Neural progenitor cell (in vitro differentiated cells): ENCODE results near the gene GOLGA8J. TPM values are rescaled to one million over a fixed set of nuclear protein-coding genes. Genes with fewer than 3 reads are reported as not detected.
"Not testable (repeated sequence)": the region's sequence is repeated elsewhere in the genome, so short reads cannot be mapped to it uniquely, and the experiment has no call there.

Experiments used
- DNase-seq: peaks from one replicate; pipeline ENCODE4 v3.0.0-alpha.2; 2016; ENCODE audit warnings: low spot score
- H2AFZ ChIP-seq: fragments of 200-600 bp; sonication (generic); replicated peaks from 2 replicates; pipeline ENCODE4 v1.6.1; 2016; ENCODE audit warnings: antibody characterized with exemption
- H3F3A ChIP-seq: fragments of 200-600 bp; sonication (generic); 2 replicates; pipeline ENCODE4 v1.6.1; 2016; ENCODE audit warnings: antibody characterized with exemption, low read depth
- H3K27ac ChIP-seq: fragments of 200-600 bp; sonication (generic); 2 replicates; pipeline ENCODE4 v1.5.1; 2016; ENCODE audit warnings: mild to moderate bottlenecking
- H3K27me3 ChIP-seq: fragments of 200-600 bp; sonication (generic); 2 replicates; pipeline ENCODE4 v1.6.1; 2016; ENCODE audit warnings: mild to moderate bottlenecking, moderate library complexity
- H3K36me3 ChIP-seq: fragments of 200-600 bp; sonication (generic); 2 replicates; pipeline ENCODE4 v1.5.1; 2016
- H3K4me1 ChIP-seq: fragments of 200-600 bp; sonication (generic); 2 replicates; pipeline ENCODE4 v1.6.1; 2016; ENCODE audit warnings: mixed run types
- H3K4me2 ChIP-seq: fragments of 200-600 bp; sonication (generic); 2 replicates; pipeline ENCODE4 v1.6.1; 2016
- H3K4me3 ChIP-seq: fragments of 200-600 bp; sonication (generic); 2 replicates; pipeline ENCODE4 v1.5.1; 2016
- H3K79me2 ChIP-seq: fragments of 200-600 bp; sonication (generic); 2 replicates; pipeline ENCODE4 v1.6.1; 2016; ENCODE audit warnings: low read depth
- H3K9ac ChIP-seq: fragments of 200-600 bp; sonication (generic); 2 replicates; pipeline ENCODE4 v1.6.1; 2016
- H3K9me3 ChIP-seq: fragments of 200-600 bp; sonication (generic); 2 replicates; pipeline ENCODE4 v1.5.1; 2016; ENCODE audit warnings: low read depth
- H4K20me1 ChIP-seq: fragments of 200-600 bp; sonication (generic); 2 replicates; pipeline ENCODE4 v1.6.1; 2016; ENCODE audit warnings: low read depth
- H3K27ac Mint-ChIP-seq: 3 replicates; pipeline ENCODE4 v1.8.0; 2021; ENCODE audit warnings: mixed read lengths
- H3K27me3 Mint-ChIP-seq: 2 replicates; pipeline ENCODE4 v1.8.0; 2022; ENCODE audit warnings: low read depth, mild to moderate bottlenecking, inconsistent platforms, moderate library complexity, mixed read lengths; ENCODE audit not compliant: insufficient read depth
- H3K36me3 Mint-ChIP-seq: 3 replicates; pipeline ENCODE4 v1.8.0; 2021; ENCODE audit warnings: mixed read lengths
- H3K4me1 Mint-ChIP-seq: 3 replicates; pipeline ENCODE4 v1.8.0; 2021; ENCODE audit warnings: mixed read lengths
- H3K4me3 Mint-ChIP-seq: 3 replicates; pipeline ENCODE4 v1.8.0; 2021; ENCODE audit warnings: mild to moderate bottlenecking, moderate library complexity, mixed read lengths
- H3K9me3 Mint-ChIP-seq: 3 replicates; pipeline ENCODE4 v1.8.0; 2020; ENCODE audit warnings: mixed read lengths
- EZH2 ChIP-seq: fragments of 200-600 bp; sonication (generic); IDR thresholded peaks from 2 replicates; pipeline ENCODE4 v1.6.1; 2017; ENCODE audit warnings: antibody characterized with exemption, mild to moderate bottlenecking, moderate library complexity
- EZH2phosphoT487 ChIP-seq: fragments of 200-600 bp; sonication (generic); IDR thresholded peaks from 2 replicates; pipeline ENCODE4 v1.6.1; 2017; ENCODE audit warnings: antibody characterized with exemption
- total RNA-seq: library from RNA; depleted of rRNA; stranded (reverse); fragments of >200 nt; gene quantifications from 2 replicates; pipeline ENCODE4 v1.2.3, GENCODE V29; 2015; ENCODE audit warnings: low replicate concordance
- TF ChIP-seq, protein P1 (sequence below): fragments of 200-600 bp; sonication (generic); IDR thresholded peaks from 2 replicates; pipeline ENCODE4 v1.5.1; 2017; ENCODE audit warnings: antibody characterized with exemption, mild to moderate bottlenecking

Gene GOLGA8J, protein sequence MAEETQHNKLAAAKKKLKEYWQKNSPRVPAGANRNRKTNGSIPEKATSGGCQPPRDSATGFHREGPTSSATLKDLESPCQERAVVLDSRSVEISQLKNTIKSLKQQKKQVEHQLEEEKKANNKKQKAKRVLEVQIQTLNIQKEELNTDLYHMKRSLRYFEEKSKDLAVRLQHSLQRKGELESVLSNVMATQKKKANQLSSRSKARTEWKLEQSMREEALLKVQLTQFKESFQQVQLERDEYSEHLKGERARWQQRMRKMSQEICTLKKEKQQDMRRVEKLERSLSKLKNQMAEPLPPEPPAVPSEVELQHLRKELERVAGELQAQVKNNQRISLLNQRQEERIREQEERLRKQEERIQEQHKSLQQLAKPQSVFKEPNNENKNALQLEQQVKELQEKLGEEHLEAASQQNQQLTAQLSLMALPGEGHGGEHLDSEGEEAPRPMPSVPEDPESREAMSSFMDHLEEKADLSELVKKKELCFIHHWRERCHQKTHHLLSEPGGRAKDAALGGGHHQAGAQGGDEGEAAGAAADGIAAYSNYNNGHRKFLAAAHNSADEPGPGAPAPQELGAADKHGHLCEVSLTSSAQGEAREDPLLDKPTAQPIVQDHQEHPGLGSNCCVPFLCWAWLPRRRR
- total RNA-seq: not detected in 2 replicates

DNA sequence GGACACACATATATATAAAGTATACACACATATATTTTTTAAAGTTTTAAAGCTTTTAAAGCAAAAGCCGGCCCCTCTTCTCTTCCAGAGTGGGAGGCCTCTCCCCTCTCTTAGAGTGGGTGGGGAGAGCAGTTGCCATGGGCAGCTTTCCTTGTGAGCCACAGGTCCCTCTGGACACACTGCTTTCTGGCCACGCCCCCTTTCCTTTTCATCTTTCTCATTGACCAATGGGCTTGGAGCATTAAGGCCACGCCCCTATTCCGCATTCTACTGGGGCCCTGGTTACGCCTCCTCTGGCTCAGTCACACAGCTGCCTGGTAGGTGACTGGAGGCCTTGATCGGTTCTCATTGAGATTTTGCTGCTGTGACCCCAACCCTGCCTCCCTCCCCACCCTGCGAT is at the start of gene GOLGA8J:
GOLGA8J (plus strand) TSS at position 301 of the 400 bp plus-strand sequence; CDS start at position 399, 98 bp downstream.
- H3K27ac Mint-ChIP-seq, H3K4me1 Mint-ChIP-seq, H3K4me3 Mint-ChIP-seq: not testable (repeated sequence)

DNA sequence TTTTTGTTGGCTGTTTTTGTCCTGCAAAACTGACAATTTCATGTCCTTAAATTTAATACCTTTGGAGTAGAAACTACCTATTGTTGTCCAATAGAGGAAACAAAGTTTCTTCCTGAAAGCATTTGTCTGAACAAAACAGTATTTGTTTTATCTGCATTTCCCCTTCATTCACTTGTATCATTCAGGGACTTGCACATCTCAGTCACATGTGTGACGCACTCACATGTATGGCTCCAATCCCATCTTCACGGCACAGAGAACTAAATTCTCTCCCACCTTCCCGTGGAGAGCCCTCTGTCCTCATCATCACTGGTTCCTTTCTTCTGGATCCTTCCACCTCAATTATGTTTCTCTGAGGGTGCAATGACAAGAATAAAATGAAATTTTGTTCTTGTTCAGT is 49.5 kb upstream of the GOLGA8J start:
- TF ChIP-seq EZH2phosphoT487 (no peak), EZH2 (no peak)
- TF ChIP-seq, protein P1, sequence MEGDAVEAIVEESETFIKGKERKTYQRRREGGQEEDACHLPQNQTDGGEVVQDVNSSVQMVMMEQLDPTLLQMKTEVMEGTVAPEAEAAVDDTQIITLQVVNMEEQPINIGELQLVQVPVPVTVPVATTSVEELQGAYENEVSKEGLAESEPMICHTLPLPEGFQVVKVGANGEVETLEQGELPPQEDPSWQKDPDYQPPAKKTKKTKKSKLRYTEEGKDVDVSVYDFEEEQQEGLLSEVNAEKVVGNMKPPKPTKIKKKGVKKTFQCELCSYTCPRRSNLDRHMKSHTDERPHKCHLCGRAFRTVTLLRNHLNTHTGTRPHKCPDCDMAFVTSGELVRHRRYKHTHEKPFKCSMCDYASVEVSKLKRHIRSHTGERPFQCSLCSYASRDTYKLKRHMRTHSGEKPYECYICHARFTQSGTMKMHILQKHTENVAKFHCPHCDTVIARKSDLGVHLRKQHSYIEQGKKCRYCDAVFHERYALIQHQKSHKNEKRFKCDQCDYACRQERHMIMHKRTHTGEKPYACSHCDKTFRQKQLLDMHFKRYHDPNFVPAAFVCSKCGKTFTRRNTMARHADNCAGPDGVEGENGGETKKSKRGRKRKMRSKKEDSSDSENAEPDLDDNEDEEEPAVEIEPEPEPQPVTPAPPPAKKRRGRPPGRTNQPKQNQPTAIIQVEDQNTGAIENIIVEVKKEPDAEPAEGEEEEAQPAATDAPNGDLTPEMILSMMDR: no peak
- H3K9me3 ChIP-seq: peaks cover 9% of the 10 kb centered on the region
- H3K4me3 ChIP-seq: no peak overlapping the region
- H3K9me3 Mint-ChIP-seq: peaks cover 6% of the 10 kb centered on the region
- H3K27ac ChIP-seq: no peak overlapping the region
- no peaks in the 10 kb centered on the region for H4K20me1 ChIP-seq
- no peak overlapping the region for H3K4me3 Mint-ChIP-seq
- H3K27me3 ChIP-seq: no peaks in the 10 kb centered on the region
- H3K4me2 ChIP-seq: no peak overlapping the region
- no peak overlapping the region for H2AFZ ChIP-seq
- no peaks in the 10 kb centered on the region for H3K4me1 Mint-ChIP-seq
- no peaks in the 10 kb centered on the region for H3K4me1 ChIP-seq
- no peaks in the 10 kb centered on the region for H3F3A ChIP-seq
- no peak overlapping the region for H3K27ac Mint-ChIP-seq
- peaks cover 8% of the 10 kb centered on the region for H3K36me3 ChIP-seq
- H3K9ac ChIP-seq: no peak overlapping the region
- H3K79me2 ChIP-seq: no peaks in the 10 kb centered on the region
- H3K36me3 Mint-ChIP-seq: no peaks in the 10 kb centered on the region
- H3K27me3 Mint-ChIP-seq: no peaks in the 10 kb centered on the region
- no peak for DNase-seq

More for the DNA sequence above, at the start of gene GOLGA8J:
- H3K9ac ChIP-seq, H3K36me3 ChIP-seq, H3K27me3 ChIP-seq, H3K79me2 ChIP-seq, H3F3A ChIP-seq, H2AFZ ChIP-seq, H3K9me3 Mint-ChIP-seq, H3K9me3 ChIP-seq, H3K4me3 ChIP-seq, H3K27me3 Mint-ChIP-seq, H3K4me2 ChIP-seq, H3K36me3 Mint-ChIP-seq, DNase-seq, H4K20me1 ChIP-seq, H3K27ac ChIP-seq, H3K4me1 ChIP-seq: not testable (repeated sequence)

DNA sequence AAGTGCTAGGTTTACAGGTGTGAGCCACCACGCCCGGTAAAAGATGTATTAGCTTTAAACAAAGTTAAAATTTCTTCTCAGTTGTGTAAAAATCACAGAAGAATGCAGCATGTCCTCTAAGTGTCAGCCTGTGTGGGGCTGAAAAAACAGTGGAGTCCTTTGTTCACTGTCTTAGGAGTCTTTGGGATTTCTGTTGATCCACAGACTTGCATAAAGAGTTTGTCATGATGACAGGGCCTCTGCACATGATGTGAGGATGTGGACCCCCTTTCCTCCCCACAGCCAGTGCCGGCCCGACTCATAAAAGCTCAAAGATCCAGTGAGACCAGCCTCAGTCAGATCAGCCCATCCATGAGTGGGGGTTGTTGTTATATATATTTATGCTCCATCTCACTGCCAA is 49.0 kb upstream of the GOLGA8J start:
- H3K79me2 ChIP-seq: no peaks in the 10 kb centered on the region
- H4K20me1 ChIP-seq: no peaks in the 10 kb centered on the region
- Mint-ChIP-seq H3K9me3 (peaks cover 6% of the 10 kb centered on the region), H3K36me3 (no peaks in the 10 kb centered on the region), H3K27me3 (peaks cover under 1% of the 10 kb centered on the region), H3K27ac (no peak overlapping the region), H3K4me3 (no peak overlapping the region), H3K4me1 (no peaks in the 10 kb centered on the region)
- peaks cover 8% of the 10 kb centered on the region for H3K36me3 ChIP-seq
- DNase-seq: no peak
- no peak overlapping the region for H3K27ac ChIP-seq
- H3K9me3 ChIP-seq: peaks cover 9% of the 10 kb centered on the region
- no peaks in the 10 kb centered on the region for H3K4me1 ChIP-seq
- H3K27me3 ChIP-seq: no peaks in the 10 kb centered on the region
- TF ChIP-seq, protein P1: no peak
- no peak for TF ChIP-seq EZH2
- TF ChIP-seq EZH2phosphoT487: no peak
- H3K9ac ChIP-seq: no peak overlapping the region
- H3K4me2 ChIP-seq: no peak overlapping the region
- H3F3A ChIP-seq: no peaks in the 10 kb centered on the region
- no peak overlapping the region for H3K4me3 ChIP-seq
- H2AFZ ChIP-seq: no peak overlapping the region
